Heart left ventricle (tissue), 13 donors: Measurements from ENCODE around the gene ABLIM1.

Experiments used
- CTCF ChIP-seq, 12 donors: fragments of 200-600 bp; sonication (generic) in 4 of 12; IDR thresholded peaks; one replicate each; pipeline versions ENCODE4 v1.5.0 to v1.8.0; 2018 to 2022; ENCODE audit warnings: antibody characterized with exemption in 12 of 12, mild to moderate bottlenecking in 5 of 12
- POLR2A ChIP-seq, 2 donors: fragments of 450-650 bp; IDR thresholded peaks; one replicate each; pipeline ENCODE4 v1.6.1; 2017; ENCODE audit warnings: antibody characterized with exemption in 2 of 2, mild to moderate bottlenecking in 2 of 2, moderate library complexity in 2 of 2
- donor health status: ischemic (EF 13 %, LVEDD 7.1; RV severe dilation, severe dysfunction).
- donor health status: DM: no; HTN: yes; CAD: no.
- donor health status: DM: no; HTN: no; CAD: no.
- donor health status: ischemic (EF 25% LVEDD 6.9; RV normal size, moderate dysfunction).
- donor health status: ischemic (EF 25% LVEDD 5.7; RV mildly dilated, moderate dysfunction).
- donor health status: ischemic (EF 35%, LVEDD 5.7; RV mildly dilated, moderate dysfunction).
- donor health status: nonischemic (EF 11% LVEDD 7.7; RV severe dilation, severe dysfunction).
- donor health status: DM: yes; HTN: yes; CAD: no.
- donor health status: PGD.
- donor health status: ischemic (EF 29% LVEDD 5.4; RV normal size, mild dysfunction).
- donor health status: nonischemic (EF 23%, LVEDD 6.1; RV moderate dilation, normal function).

GRCh38 chr10:114658175-114658574 is at the start of gene ABLIM1:
- no peak for TF ChIP-seq CTCF (IDR thresholded peaks at IDR 0.05)
- no peak for TF ChIP-seq POLR2A (IDR thresholded peaks at IDR 0.05)
